Ascending aorta (tissue), 2 donors: ENCODE measurements around the gene MIPOL1. TPM values are rescaled to one million over a fixed set of nuclear protein-coding genes. Genes with fewer than 3 reads are reported as not detected.
A peak's percentile ranks its signal among the peaks of the same experiment; 100 is the strongest.

Source experiments
- DNase-seq, 2 donors: peaks; one replicate each; pipeline ENCODE4 v3.0.0-alpha.2; 2019; ENCODE audit warnings: low spot score in 2 of 2
- H3K27ac ChIP-seq, 2 donors: fragments of 200-600 bp; sonication (generic); one replicate each; pipeline ENCODE4 v1.5.1; 2016 to 2017; ENCODE audit warnings: mild to moderate bottlenecking in 1 of 2
- H3K27me3 ChIP-seq: fragments of 200-600 bp; sonication (generic); one replicate; pipeline ENCODE4 v1.5.1; 2017
- H3K36me3 ChIP-seq, 2 donors: fragments of 200-600 bp; sonication (generic); one replicate each; pipeline ENCODE4 v1.5.1; 2016
- H3K4me1 ChIP-seq, 2 donors: fragments of 200-600 bp; sonication (generic); one replicate each; pipeline ENCODE4 v1.5.1; 2016 to 2017; ENCODE audit warnings: mild to moderate bottlenecking in 1 of 2
- H3K4me3 ChIP-seq, 2 donors: fragments of 200-600 bp; sonication (generic); one replicate each; pipeline ENCODE4 v1.5.1; 2016 to 2017; ENCODE audit warnings: mild to moderate bottlenecking in 1 of 2
- H3K9me3 ChIP-seq, 2 donors: fragments of 200-600 bp; sonication (generic); one replicate each; pipeline ENCODE4 v1.5.1; 2016
- intact Hi-C: fragments of 100-400 bp; cut with DNase I; formaldehyde crosslinking; loops from one replicate; pipeline ENCODE4 v1.15.1; 2023
- total RNA-seq: library from RNA; depleted of rRNA; stranded (reverse); fragments of >200 nt; gene quantifications from one replicate; pipeline ENCODE4 v1.1.0, GENCODE V29; 2016
- TF ChIP-seq, protein P1 (sequence below), 3 experiments: fragments of 200-600 bp in 2 of 3; fragments of 450-650 bp in 1 of 3; sonication (generic) in 2 of 3; IDR thresholded peaks; one replicate each; pipeline ENCODE4 v1.5.1; 2016 to 2019; ENCODE audit warnings: antibody characterized with exemption in 3 of 3, mild to moderate bottlenecking in 1 of 3, moderate library complexity in 1 of 3

The MIPOL1 gene
- total RNA-seq, 1 donor from 2014 or later = 8.6 TPM

DNA sequence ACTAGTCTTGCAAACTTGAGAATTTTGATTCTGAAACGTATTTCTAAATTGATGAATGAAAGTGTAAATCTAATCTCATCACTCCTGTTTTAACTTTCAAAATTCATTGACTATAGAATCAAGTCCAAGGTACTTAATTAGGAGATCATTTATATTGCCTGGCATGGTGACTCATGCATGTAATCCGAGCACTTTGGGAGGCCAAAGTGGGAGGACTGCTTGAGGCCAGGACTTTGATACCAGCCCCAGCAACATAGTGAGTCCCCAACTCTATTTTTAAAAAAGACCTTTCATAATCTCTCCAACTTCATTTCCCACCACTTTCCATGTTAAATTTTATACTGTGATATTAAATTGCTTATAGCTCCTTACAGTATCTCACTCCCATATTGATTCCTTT, 3.0 kb upstream of the MIPOL1 start:
- intact Hi-C loops = loop anchor here (5.0 kb wide), 1 partner anchor 1387 kb away; the partner anchor contains the start of gene RALGAPA1
- H3K4me1 ChIP-seq = peaks cover 0 to 2% of the 10 kb centered on the region in 2 donors
- no peak overlapping the region for H3K27ac ChIP-seq
- no peak overlapping the region for H3K4me3 ChIP-seq
- DNase-seq = no peak
- H3K36me3 ChIP-seq = no peaks in the 10 kb centered on the region
- no peaks in the 10 kb centered on the region for H3K9me3 ChIP-seq
- TF ChIP-seq, protein P1, sequence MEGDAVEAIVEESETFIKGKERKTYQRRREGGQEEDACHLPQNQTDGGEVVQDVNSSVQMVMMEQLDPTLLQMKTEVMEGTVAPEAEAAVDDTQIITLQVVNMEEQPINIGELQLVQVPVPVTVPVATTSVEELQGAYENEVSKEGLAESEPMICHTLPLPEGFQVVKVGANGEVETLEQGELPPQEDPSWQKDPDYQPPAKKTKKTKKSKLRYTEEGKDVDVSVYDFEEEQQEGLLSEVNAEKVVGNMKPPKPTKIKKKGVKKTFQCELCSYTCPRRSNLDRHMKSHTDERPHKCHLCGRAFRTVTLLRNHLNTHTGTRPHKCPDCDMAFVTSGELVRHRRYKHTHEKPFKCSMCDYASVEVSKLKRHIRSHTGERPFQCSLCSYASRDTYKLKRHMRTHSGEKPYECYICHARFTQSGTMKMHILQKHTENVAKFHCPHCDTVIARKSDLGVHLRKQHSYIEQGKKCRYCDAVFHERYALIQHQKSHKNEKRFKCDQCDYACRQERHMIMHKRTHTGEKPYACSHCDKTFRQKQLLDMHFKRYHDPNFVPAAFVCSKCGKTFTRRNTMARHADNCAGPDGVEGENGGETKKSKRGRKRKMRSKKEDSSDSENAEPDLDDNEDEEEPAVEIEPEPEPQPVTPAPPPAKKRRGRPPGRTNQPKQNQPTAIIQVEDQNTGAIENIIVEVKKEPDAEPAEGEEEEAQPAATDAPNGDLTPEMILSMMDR (IDR thresholded peaks at IDR 0.05) = no peak
- H3K27me3 ChIP-seq = no peaks in the 10 kb centered on the region

DNA sequence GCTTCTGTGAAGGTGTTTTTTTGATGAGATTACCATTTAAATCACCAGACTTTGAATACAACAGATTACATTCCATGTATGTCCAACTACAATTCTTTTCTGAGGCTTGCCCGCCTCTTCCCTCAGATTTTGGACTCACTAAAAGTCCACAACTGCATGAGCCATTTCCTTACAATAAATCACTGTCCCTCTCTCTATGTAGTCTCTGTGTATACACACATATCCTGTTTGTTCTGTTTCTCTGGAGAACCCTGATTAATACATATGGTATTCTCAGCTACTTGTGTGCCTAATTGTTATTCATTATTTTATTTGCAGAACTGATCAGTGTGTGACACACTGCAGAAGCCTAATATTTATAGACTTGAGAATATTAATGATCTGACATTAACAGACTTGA, 2.4 kb upstream of the MIPOL1 start:
- intact Hi-C loops = loop anchor here (5.0 kb wide), 1 partner anchor 1388 kb away; the partner anchor contains the start of gene RALGAPA1
- no peak overlapping the region for H3K4me3 ChIP-seq
- H3K27ac ChIP-seq = no peak overlapping the region
- peaks cover 0 to 2% of the 10 kb centered on the region in 2 donors for H3K4me1 ChIP-seq
- TF ChIP-seq, protein P1 (IDR thresholded peaks at IDR 0.05) = no peak
- DNase-seq = no peak
- H3K36me3 ChIP-seq = no peaks in the 10 kb centered on the region
- H3K9me3 ChIP-seq = no peaks in the 10 kb centered on the region
- no peaks in the 10 kb centered on the region for H3K27me3 ChIP-seq

DNA sequence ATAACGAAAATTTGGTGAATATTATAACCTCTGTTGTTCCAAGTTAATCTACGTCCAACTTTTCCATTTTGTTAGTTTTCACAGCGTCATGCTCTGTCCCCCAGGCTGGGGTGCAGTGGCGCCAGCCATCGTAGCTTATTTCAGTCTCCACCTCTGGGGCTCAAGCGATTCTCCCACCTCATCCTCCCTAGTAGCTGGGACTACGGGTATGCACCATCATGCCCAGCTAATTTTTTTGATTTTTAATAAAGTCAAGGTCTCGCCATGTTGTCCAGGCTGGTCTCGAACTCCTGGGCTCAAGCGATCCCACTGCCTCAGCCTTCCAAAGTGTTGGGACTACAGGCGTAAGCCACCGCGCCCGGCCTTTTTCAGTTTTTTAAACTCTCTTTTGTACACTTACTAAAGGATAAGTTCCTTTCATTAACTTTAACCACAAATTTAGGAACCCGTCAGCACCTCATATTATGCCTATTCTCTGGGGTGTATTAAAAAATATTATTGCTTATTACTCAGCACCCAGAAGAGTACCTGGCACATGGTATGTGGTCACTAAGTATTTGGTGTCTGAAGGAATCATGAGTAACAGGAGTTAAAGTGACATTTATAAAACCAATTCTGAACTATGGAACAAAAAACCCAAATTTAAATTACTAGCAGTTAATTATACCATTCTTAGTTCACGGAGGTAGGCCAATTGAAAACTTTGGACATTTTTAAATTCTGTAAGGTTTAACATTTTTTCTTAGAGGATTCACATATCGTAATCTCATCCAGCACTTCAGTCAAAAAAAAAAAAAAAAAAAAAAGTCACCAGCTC, 925 bp upstream of the MIPOL1 start:
- peak overlapping the region; percentile 69 to 71 for H3K4me3 ChIP-seq
- no peak for DNase-seq
- H3K27me3 ChIP-seq = no peaks in the 10 kb centered on the region
- peak overlapping the region; percentile 87 to 91 for H3K27ac ChIP-seq
- no peaks in the 10 kb centered on the region for H3K36me3 ChIP-seq
- peaks cover 0 to 2% of the 10 kb centered on the region in 2 donors for H3K4me1 ChIP-seq
- TF ChIP-seq, protein P1 (IDR thresholded peaks at IDR 0.05) = no peak
- H3K9me3 ChIP-seq = no peaks in the 10 kb centered on the region
- intact Hi-C loops = loop anchor here (2.0 to 5.0 kb wide), 2 partner anchors 24 to 1390 kb away; partner anchors contain the start of genes RALGAPA1 and SLC25A21

DNA sequence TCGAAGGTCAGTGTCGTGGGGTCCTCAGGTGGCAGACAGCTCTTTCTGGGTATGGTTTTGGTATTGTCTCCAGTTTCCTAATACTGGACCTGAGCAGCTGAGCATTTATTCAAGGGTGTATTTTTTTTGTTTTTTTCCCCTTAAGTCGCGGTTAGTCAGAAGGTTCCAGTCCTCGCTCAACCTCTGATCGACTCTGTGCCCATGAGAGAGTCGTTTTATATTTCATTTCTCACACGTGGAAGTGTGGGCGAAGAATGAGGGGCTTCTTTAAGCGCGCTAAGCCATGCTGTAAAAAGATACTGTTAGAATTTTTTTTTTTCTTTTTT, 499 bp downstream of the MIPOL1 start:
- Histone ChIP-seq H3K9me3 (no peaks in the 10 kb centered on the region), H3K27me3 (no peaks in the 10 kb centered on the region), H3K4me3 (peak overlapping the region; percentile 69 to 71), H3K4me1 (peaks cover 0 to 2% of the 10 kb centered on the region in 2 donors), H3K27ac (peak overlapping the region; percentile 87 to 91), H3K36me3 (no peaks in the 10 kb centered on the region)
- no peak for DNase-seq
- TF ChIP-seq, protein P1 (IDR thresholded peaks at IDR 0.05) = no peak
- intact Hi-C loops = loop anchor here (5.0 kb wide), 1 partner anchor 1391 kb away; the partner anchor contains the start of gene RALGAPA1

DNA sequence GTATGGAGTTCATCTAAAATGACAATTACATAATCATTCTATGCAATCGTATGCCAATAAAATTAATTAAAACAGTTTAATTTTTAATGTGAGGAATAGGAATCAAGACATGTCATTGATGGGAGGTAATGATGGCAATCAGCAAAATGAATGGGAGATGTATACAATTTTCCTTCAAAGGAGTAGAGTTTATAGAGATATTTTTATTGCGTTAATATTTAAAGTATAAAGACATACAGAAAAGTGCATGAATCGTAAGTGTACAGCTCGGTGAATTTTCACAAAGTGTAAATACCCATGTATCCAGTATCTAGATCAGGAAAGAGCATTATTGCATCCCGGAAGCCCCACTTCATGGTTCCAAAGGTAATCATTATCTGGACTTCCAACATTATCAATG, 1.2 kb downstream of the MIPOL1 start:
- Histone ChIP-seq H3K27me3 (no peaks in the 10 kb centered on the region), H3K27ac (no peak overlapping the region), H3K36me3 (no peaks in the 10 kb centered on the region), H3K9me3 (no peaks in the 10 kb centered on the region), H3K4me1 (peaks cover 0 to 2% of the 10 kb centered on the region in 2 donors), H3K4me3 (peak overlapping the region in 1 of 2 donors; percentile 71)
- TF ChIP-seq, protein P1 (IDR thresholded peaks at IDR 0.05) = no peak
- intact Hi-C loops = loop anchor here (5.0 kb wide), 1 partner anchor 1392 kb away; the partner anchor contains the start of gene RALGAPA1
- no peak for DNase-seq
